ENCODE measurements around the gene PSMB10.

PSMB10 gene

GRCh38 chr16:67936124-67936879, at the start of gene PSMB10:
Gene PSMB10 (minus strand): TSS chr16:67936850. CDS start chr16:67936749, 101 bp downstream.
- 0 out of 2 replicates have a peak, but pooled peaks have one; percentile 1 for TF ChIP-seq CTCF (IDR thresholded peaks at IDR 0.05; ENCODE audit: borderline replicate concordance, insufficient read depth, low read depth, low read length)

GRCh38 chr16:67982011-67982696, 45.5 kb upstream of the PSMB10 start:
- no peak for TF ChIP-seq CTCF (IDR thresholded peaks at IDR 0.05; ENCODE audit: borderline replicate concordance, insufficient read depth, low read depth, low read length)
- no peak overlapping the region for H3K4me3 ChIP-seq (ENCODE audit: low read depth, low read length)

More at GRCh38 chr16:67936124-67936879, at the start of gene PSMB10:
- peak within 1 kb of the TSS; percentile 92 for H3K4me3 ChIP-seq (ENCODE audit: low read depth, low read length)

- no peak within 1 kb of the TSS for H3K4me3 ChIP-seq (ENCODE audit: low read depth, low read length)
- TF ChIP-seq CTCF (IDR thresholded peaks at IDR 0.05; ENCODE audit: borderline replicate concordance, insufficient read depth, low read depth, low read length) = peak; percentile 18; the same call in 1 of the 2 replicates
These were observed 43.5 kb upstream of the PSMB10 start, which contains the start of gene DPEP3 for GRCh38 chr16:67979955-67980678. Gene DPEP3 (minus strand): TSS chr16:67980499. CDS start chr16:67980380, 119 bp downstream.

GRCh38 chr16:67977469-67978227, 41.0 kb upstream of the PSMB10 start:
- TF ChIP-seq CTCF (IDR thresholded peaks at IDR 0.05; ENCODE audit: borderline replicate concordance, insufficient read depth, low read depth, low read length) = no peak
- no peak overlapping the region for H3K4me3 ChIP-seq (ENCODE audit: low read depth, low read length)

GRCh38 chr16:67977005-67977404, 40.4 kb upstream of the PSMB10 start:
- no peak overlapping the region for H3K4me3 ChIP-seq (ENCODE audit: low read depth, low read length)
- TF ChIP-seq CTCF (IDR thresholded peaks at IDR 0.05; ENCODE audit: borderline replicate concordance, insufficient read depth, low read depth, low read length) = no peak

GRCh38 chr16:67976205-67976604, 39.6 kb upstream of the PSMB10 start:
- TF ChIP-seq CTCF (IDR thresholded peaks at IDR 0.05; ENCODE audit: borderline replicate concordance, insufficient read depth, low read depth, low read length) = no peak
- no peak overlapping the region for H3K4me3 ChIP-seq (ENCODE audit: low read depth, low read length)

Measured in GM12875 (cell line).